ENCODE data around the gene CTRL.
A peak's percentile ranks its signal among the peaks of the same experiment; 100 is the strongest.

DNA sequence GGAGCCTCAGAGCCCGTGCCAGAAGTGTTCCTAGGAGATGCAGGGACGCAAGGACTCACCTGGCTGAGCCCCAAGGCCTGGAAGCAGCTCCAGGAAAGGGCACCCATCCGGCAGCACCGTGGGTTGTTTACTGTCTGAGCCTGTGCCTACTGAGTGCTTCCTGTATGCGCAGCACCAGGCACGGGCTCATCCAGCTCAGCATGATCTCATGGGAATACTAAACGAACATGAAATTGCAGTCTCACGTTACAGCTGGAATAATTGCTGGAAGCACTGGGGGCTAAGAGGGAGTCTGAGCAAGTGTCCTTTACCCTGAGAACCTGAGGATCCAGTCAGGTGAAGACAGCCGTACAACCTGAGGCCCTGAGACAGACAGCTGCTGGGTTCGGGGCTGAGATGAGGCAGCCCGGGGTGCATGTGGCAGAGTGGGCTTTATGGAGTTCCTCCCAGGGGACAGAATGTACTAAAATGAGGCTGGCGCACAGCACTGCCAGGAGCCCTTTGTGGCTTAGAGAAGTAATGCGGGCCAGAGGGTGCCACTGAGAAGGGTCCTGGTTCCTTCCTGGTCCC, 5.4 kb downstream of the CTRL start:
- TF ChIP-seq, protein P1, sequence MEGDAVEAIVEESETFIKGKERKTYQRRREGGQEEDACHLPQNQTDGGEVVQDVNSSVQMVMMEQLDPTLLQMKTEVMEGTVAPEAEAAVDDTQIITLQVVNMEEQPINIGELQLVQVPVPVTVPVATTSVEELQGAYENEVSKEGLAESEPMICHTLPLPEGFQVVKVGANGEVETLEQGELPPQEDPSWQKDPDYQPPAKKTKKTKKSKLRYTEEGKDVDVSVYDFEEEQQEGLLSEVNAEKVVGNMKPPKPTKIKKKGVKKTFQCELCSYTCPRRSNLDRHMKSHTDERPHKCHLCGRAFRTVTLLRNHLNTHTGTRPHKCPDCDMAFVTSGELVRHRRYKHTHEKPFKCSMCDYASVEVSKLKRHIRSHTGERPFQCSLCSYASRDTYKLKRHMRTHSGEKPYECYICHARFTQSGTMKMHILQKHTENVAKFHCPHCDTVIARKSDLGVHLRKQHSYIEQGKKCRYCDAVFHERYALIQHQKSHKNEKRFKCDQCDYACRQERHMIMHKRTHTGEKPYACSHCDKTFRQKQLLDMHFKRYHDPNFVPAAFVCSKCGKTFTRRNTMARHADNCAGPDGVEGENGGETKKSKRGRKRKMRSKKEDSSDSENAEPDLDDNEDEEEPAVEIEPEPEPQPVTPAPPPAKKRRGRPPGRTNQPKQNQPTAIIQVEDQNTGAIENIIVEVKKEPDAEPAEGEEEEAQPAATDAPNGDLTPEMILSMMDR (IDR thresholded peaks at IDR 0.05 in 4 of 5, conservative IDR thresholded peaks at IDR 0.05 in 1 of 5): peak in 2 of 5 experiments; percentile 14 to 19
- TF ChIP-seq POLR2A (IDR thresholded peaks at IDR 0.05): peak in 1 of 2 donors; percentile 43
